Testis (tissue), 2 donors: Measurements from ENCODE around the gene SPOP.
A peak's percentile ranks its signal among the peaks of the same experiment; 100 is the strongest.

Source experiments
- CTCF ChIP-seq, 3 experiments: fragments of 450-650 bp in 2 of 3; fragments of 200-600 bp in 1 of 3; sonication (generic) in 1 of 3; IDR thresholded peaks; one replicate each; pipeline ENCODE4 v1.5.1; 2016 to 2019; ENCODE audit warnings: antibody characterized with exemption in 3 of 3, mild to moderate bottlenecking in 2 of 3, moderate library complexity in 1 of 3
- POLR2A ChIP-seq: fragments of 450-650 bp; IDR thresholded peaks from one replicate; pipeline ENCODE4 v1.6.1; 2017; ENCODE audit warnings: antibody characterized with exemption, mild to moderate bottlenecking, moderate library complexity

GRCh38 chr17:49703557-49704277 lies 25.8 kb upstream of the SPOP start:
- TF ChIP-seq CTCF (IDR thresholded peaks at IDR 0.05) (peak; percentile 28 to 40 (median 29)), POLR2A (no peak)
